KOPT-K1 (cell line): ENCODE data around the gene MAP7.

ENCODE experiments used
- H3K27ac ChIP-seq: fragments of 200-600 bp; sonication (generic); 2 replicates; pipeline ENCODE4 v1.5.1; 2016; ENCODE audit warnings: antibody characterized with exemption, mild to moderate bottlenecking, low read depth, low read length; ENCODE audit not compliant: poor library complexity, severe bottlenecking
- H3K36me3 ChIP-seq: fragments of 200-600 bp; sonication (generic); 2 replicates; pipeline ENCODE4 v1.5.1; 2017; ENCODE audit warnings: antibody characterized with exemption, mild to moderate bottlenecking, low read length, moderate library complexity; ENCODE audit not compliant: insufficient read depth
- H3K9me3 ChIP-seq: fragments of 200-600 bp; sonication (generic); 2 replicates; pipeline ENCODE4 v1.5.1; 2017; ENCODE audit warnings: antibody characterized with exemption, low read length, mild to moderate bottlenecking; ENCODE audit not compliant: insufficient read depth, poor library complexity, severe bottlenecking

MAP7 gene

GRCh38 chr6:136362421-136363356 lies 187.5 kb downstream of the MAP7 start:
- H3K36me3 ChIP-seq = no peaks in the 10 kb centered on the region
- H3K9me3 ChIP-seq = no peaks in the 10 kb centered on the region
- no peak overlapping the region for H3K27ac ChIP-seq

GRCh38 chr6:136361787-136362186 lies 188.4 kb downstream of the MAP7 start:
- no peaks in the 10 kb centered on the region for H3K36me3 ChIP-seq
- H3K9me3 ChIP-seq = no peaks in the 10 kb centered on the region
- no peak overlapping the region for H3K27ac ChIP-seq

- H3K9me3 ChIP-seq = no peaks in the 10 kb centered on the region
- no peaks in the 10 kb centered on the region for H3K36me3 ChIP-seq
- no peak overlapping the region for H3K27ac ChIP-seq
These were observed 189.4 kb downstream of the MAP7 start for GRCh38 chr6:136360783-136361182.

- Histone ChIP-seq H3K36me3 (no peaks in the 10 kb centered on the region), H3K9me3 (no peaks in the 10 kb centered on the region), H3K27ac (no peak overlapping the region)
These were observed 190.4 kb downstream of the MAP7 start for GRCh38 chr6:136359851-136360250.

GRCh38 chr6:136351518-136352110 lies 198.6 kb downstream of the MAP7 start:
- Histone ChIP-seq H3K9me3 (no peaks in the 10 kb centered on the region), H3K27ac (no peak overlapping the region), H3K36me3 (no peaks in the 10 kb centered on the region)

- H3K36me3 ChIP-seq = no peaks in the 10 kb centered on the region
- no peaks in the 10 kb centered on the region for H3K9me3 ChIP-seq
- H3K27ac ChIP-seq = no peak overlapping the region
These were observed 199.3 kb downstream of the MAP7 start for GRCh38 chr6:136350914-136351313.

GRCh38 chr6:136347847-136348246 lies 202.4 kb downstream of the MAP7 start:
- no peak overlapping the region for H3K27ac ChIP-seq

GRCh38 chr6:136345145-136345544 lies 205.1 kb downstream of the MAP7 start:
- no peaks in the 10 kb centered on the region for H3K36me3 ChIP-seq
- no peak overlapping the region for H3K27ac ChIP-seq

More at GRCh38 chr6:136347847-136348246, 202.4 kb downstream of the MAP7 start:
- Histone ChIP-seq H3K36me3 (no peaks in the 10 kb centered on the region), H3K9me3 (no peaks in the 10 kb centered on the region)

GRCh38 chr6:136344420-136344819 lies 205.8 kb downstream of the MAP7 start:
- H3K27ac ChIP-seq = no peak overlapping the region
- H3K9me3 ChIP-seq = no peaks in the 10 kb centered on the region
- no peaks in the 10 kb centered on the region for H3K36me3 ChIP-seq

More at GRCh38 chr6:136345145-136345544, 205.1 kb downstream of the MAP7 start:
- H3K9me3 ChIP-seq = no peaks in the 10 kb centered on the region

- no peaks in the 10 kb centered on the region for H3K9me3 ChIP-seq
- H3K27ac ChIP-seq = no peak overlapping the region
These were observed 206.5 kb downstream of the MAP7 start for GRCh38 chr6:136343700-136344099.

GRCh38 chr6:136343275-136343674 lies 206.9 kb downstream of the MAP7 start:
- no peaks in the 10 kb centered on the region for H3K36me3 ChIP-seq
- H3K9me3 ChIP-seq = no peaks in the 10 kb centered on the region

More at GRCh38 chr6:136343700-136344099, 206.5 kb downstream of the MAP7 start:
- no peaks in the 10 kb centered on the region for H3K36me3 ChIP-seq

GRCh38 chr6:136341967-136342366 lies 208.3 kb downstream of the MAP7 start:
- Histone ChIP-seq H3K9me3 (no peaks in the 10 kb centered on the region), H3K36me3 (no peaks in the 10 kb centered on the region), H3K27ac (no peak overlapping the region)

More at GRCh38 chr6:136343275-136343674, 206.9 kb downstream of the MAP7 start:
- no peak overlapping the region for H3K27ac ChIP-seq

- H3K36me3 ChIP-seq = no peaks in the 10 kb centered on the region
- no peaks in the 10 kb centered on the region for H3K9me3 ChIP-seq
- H3K27ac ChIP-seq = no peak overlapping the region
These were observed 208.9 kb downstream of the MAP7 start for GRCh38 chr6:136341367-136341766.

GRCh38 chr6:136338486-136338885 lies 211.7 kb downstream of the MAP7 start:
- H3K36me3 ChIP-seq = no peaks in the 10 kb centered on the region
- H3K27ac ChIP-seq = no peak overlapping the region
- no peaks in the 10 kb centered on the region for H3K9me3 ChIP-seq

GRCh38 chr6:136337606-136338005 lies 212.6 kb downstream of the MAP7 start:
- Histone ChIP-seq H3K27ac (no peak overlapping the region), H3K9me3 (no peaks in the 10 kb centered on the region), H3K36me3 (no peaks in the 10 kb centered on the region)
